ENCODE measurements around the gene PHLPP1. TPM values are rescaled to one million over a fixed set of nuclear protein-coding genes. Genes with fewer than 3 reads are reported as not detected.

The PHLPP1 gene
- polyA plus RNA-seq, 1 experiment = 5.6 TPM

DNA sequence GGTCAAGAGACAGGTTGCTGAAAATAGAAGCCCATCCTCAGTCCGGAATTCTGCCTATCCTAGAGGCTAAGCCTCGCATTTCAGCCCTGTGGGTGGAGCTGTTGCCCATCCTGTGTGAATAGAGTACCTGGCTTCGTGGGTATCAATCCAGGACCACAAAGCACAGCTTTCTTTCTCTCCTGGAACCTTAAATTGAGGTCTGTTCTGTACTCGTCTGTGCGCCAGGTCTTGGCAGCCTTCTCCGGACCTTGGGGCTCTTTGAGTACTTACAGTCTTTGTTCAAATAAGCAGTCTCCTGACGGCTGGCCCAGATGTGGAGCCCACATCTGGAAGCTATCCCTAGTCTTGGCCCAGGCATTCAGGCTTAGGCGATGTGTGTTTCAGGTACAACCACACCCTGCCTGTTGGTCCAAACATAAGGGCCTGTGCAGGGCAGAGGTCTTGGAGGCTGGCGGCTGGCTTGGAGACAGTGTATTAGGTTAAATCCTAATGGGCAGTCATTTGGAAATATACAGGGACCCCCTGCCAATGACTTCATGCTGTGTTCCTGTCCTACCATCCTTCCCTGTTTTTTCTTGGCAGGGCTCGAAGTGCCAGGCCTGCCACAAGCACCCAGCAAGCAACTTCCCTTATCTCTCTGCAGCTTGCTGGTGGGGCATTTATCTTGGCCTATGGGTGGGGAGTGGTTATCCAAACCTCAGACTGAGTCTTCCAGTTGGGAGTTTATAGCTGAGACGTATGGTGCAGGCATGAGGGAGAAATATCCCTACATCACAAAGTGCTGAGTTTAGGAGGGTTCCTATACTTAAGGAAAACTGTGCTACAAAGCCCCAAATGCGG is 310.1 kb downstream of the PHLPP1 start:
- Histone ChIP-seq H3K27ac (ENCODE audit: low read depth, low read length) (no peak overlapping the region), H3K27me3 (ENCODE audit: control insufficient read depth, insufficient read depth, low read length) (peaks cover 2% of the 10 kb centered on the region), H3K9me3 (ENCODE audit: control insufficient read depth, insufficient read depth, low read length) (no peaks in the 10 kb centered on the region; the same call in 1 of the 2 replicates), H3K4me3 (ENCODE audit: low read depth, low read length) (no peak overlapping the region)
- ChIA-PET CTCF (interaction anchor here (0.5 to 4.5 kb wide), 3 partner anchors 9 to 480 kb away, joined by 3 to 27 read pairs (median 4); no protein-coding TSS in a partner anchor), POLR2A (no interaction called here)
- no peak for DNase-seq (ENCODE audit: low read depth, low spot score)
- TF ChIP-seq, protein P1, sequence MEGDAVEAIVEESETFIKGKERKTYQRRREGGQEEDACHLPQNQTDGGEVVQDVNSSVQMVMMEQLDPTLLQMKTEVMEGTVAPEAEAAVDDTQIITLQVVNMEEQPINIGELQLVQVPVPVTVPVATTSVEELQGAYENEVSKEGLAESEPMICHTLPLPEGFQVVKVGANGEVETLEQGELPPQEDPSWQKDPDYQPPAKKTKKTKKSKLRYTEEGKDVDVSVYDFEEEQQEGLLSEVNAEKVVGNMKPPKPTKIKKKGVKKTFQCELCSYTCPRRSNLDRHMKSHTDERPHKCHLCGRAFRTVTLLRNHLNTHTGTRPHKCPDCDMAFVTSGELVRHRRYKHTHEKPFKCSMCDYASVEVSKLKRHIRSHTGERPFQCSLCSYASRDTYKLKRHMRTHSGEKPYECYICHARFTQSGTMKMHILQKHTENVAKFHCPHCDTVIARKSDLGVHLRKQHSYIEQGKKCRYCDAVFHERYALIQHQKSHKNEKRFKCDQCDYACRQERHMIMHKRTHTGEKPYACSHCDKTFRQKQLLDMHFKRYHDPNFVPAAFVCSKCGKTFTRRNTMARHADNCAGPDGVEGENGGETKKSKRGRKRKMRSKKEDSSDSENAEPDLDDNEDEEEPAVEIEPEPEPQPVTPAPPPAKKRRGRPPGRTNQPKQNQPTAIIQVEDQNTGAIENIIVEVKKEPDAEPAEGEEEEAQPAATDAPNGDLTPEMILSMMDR (IDR thresholded peaks at IDR 0.05; ENCODE audit: low read depth, low read length) = no peak

DNA sequence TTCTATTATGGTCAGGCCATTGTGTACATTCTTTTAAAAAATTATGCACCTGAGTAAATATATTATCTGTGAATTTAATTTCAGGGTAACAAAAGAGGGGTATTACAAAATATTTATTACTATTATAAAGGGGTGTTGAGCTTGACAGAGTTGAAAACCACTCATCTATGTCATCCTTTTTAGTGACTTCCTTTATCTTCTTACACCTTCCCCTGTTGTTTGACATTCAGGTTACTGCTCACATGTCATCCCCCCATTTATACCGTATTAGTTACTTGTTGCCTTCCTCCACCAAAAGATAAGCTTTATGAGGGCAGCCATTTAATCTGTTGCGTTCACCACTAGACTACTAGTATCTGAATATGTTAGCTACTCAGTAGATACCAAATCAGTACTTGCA is 313.0 kb downstream of the PHLPP1 start:
- no peaks in the 10 kb centered on the region for H3K9me3 ChIP-seq (ENCODE audit: control insufficient read depth, insufficient read depth, low read length)
- H3K4me3 ChIP-seq (ENCODE audit: low read depth, low read length) = no peak overlapping the region
- H3K27me3 ChIP-seq (ENCODE audit: control insufficient read depth, insufficient read depth, low read length) = peaks cover 2% of the 10 kb centered on the region
- TF ChIP-seq, protein P1 (IDR thresholded peaks at IDR 0.05; ENCODE audit: low read depth, low read length) = no peak
- DNase-seq (ENCODE audit: low read depth, low spot score) = no peak
- CTCF ChIA-PET = interaction anchor here (4.5 kb wide), 1 partner anchor 12 kb away, joined by 27 read pairs; no protein-coding TSS in a partner anchor
- POLR2A ChIA-PET = no interaction called here
- no peak overlapping the region for H3K27ac ChIP-seq (ENCODE audit: low read depth, low read length)

Small RNA genes lying within 50 kb of the gene (small RNA-seq; reads per million reads assigned to genes)
- not detected for gene RNU6-142P (ENCODE audit: insufficient read length, low read depth)

Other genes with a start within 250 kb of the PHLPP1 start
- gene ZCCHC2, start 192.5 kb upstream of the PHLPP1 start, polyA plus RNA-seq (2011; rRNA removed) = 4.9 and 5.8 TPM in 2 replicates

Measured in AG04450 (cell line).